GM12872 (cell line): Measurements from ENCODE around the gene GTPBP2.
A peak's percentile ranks its signal among the peaks of the same experiment; 100 is the strongest.

ENCODE experiments used
- CTCF ChIP-seq: IDR thresholded peaks from 3 replicates; pipeline ENCODE4 v1.5.1; 2011; ENCODE audit warnings: low read depth, mild to moderate bottlenecking, low read length, moderate library complexity; ENCODE audit not compliant: insufficient read depth

GTPBP2 gene

GRCh38 chr6:43671801-43672690, 43.0 kb upstream of the GTPBP2 start:
- no peak for TF ChIP-seq CTCF

- no peak for TF ChIP-seq CTCF
Observed at GRCh38 chr6:43671011-43671800, 42.1 kb upstream of the GTPBP2 start.

- no peak for TF ChIP-seq CTCF
Observed at GRCh38 chr6:43670623-43670986, 41.5 kb upstream of the GTPBP2 start.

GRCh38 chr6:43669922-43670622, 41.0 kb upstream of the GTPBP2 start:
- no peak for TF ChIP-seq CTCF

GRCh38 chr6:43669050-43669921, 40.2 kb upstream of the GTPBP2 start:
- no peak for TF ChIP-seq CTCF

- peak; percentile 87 for TF ChIP-seq CTCF
Observed at GRCh38 chr6:43668151-43669028, 39.3 kb upstream of the GTPBP2 start.
